Sigmoid colon (tissue), 4 donors: ENCODE measurements around the gene VPS33B.

Experiments used
- POLR2A ChIP-seq, 2 donors: fragments of 450-650 bp; IDR thresholded peaks; one replicate each; pipeline ENCODE4 v1.6.1; 2016; ENCODE audit warnings: antibody characterized with exemption in 2 of 2, mild to moderate bottlenecking in 2 of 2, moderate library complexity in 2 of 2
- POLR2AphosphoS5 ChIP-seq, 4 donors: sonication (generic); formaldehyde crosslinking; IDR thresholded peaks; one replicate each; pipeline ENCODE4 v1.6.1; 2017; ENCODE audit warnings: antibody characterized with exemption in 4 of 4
- TF ChIP-seq, protein P1 (sequence below), 4 experiments: fragments of 450-650 bp in 3 of 4; fragments of 200-600 bp in 1 of 4; IDR thresholded peaks; one replicate each; pipeline ENCODE4 v1.5.1; 2016 to 2019; ENCODE audit warnings: antibody characterized with exemption in 4 of 4, mild to moderate bottlenecking in 3 of 4, moderate library complexity in 2 of 4

DNA sequence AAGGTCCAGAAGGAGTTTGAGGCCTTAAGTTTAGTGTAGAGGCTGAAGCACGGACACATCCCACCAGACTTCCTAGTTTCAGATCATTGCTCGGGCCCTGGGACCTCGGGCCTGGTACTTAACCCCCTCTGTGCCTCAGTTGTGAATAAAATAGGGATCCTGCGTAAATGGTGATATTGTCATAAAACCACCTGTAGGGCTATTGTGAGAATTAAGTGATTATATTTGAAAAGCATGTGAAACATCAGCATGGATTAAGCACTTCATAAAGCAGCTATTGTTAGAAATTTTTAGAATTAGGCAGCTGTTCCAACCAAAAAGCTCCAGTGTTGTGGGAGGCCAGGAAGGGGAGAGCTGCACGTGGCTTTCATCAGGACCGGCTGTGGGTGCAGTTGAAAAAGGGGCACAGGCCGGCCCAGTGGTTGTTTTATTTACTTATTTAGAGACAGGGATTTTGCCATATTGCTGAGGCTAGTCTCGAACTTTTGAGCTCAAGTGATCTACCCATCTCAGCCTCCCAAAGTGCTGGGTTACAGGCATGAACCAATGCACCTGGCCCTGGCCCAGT lies 63.3 kb downstream of the VPS33B start:
- TF ChIP-seq, protein P1, sequence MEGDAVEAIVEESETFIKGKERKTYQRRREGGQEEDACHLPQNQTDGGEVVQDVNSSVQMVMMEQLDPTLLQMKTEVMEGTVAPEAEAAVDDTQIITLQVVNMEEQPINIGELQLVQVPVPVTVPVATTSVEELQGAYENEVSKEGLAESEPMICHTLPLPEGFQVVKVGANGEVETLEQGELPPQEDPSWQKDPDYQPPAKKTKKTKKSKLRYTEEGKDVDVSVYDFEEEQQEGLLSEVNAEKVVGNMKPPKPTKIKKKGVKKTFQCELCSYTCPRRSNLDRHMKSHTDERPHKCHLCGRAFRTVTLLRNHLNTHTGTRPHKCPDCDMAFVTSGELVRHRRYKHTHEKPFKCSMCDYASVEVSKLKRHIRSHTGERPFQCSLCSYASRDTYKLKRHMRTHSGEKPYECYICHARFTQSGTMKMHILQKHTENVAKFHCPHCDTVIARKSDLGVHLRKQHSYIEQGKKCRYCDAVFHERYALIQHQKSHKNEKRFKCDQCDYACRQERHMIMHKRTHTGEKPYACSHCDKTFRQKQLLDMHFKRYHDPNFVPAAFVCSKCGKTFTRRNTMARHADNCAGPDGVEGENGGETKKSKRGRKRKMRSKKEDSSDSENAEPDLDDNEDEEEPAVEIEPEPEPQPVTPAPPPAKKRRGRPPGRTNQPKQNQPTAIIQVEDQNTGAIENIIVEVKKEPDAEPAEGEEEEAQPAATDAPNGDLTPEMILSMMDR (IDR thresholded peaks at IDR 0.05): no peak
- TF ChIP-seq POLR2A (IDR thresholded peaks at IDR 0.05): no peak
- TF ChIP-seq POLR2AphosphoS5 (IDR thresholded peaks at IDR 0.05): no peak
